Tibial nerve (tissue), 4 donors: Measurements from ENCODE around the gene ASCC1.

Experiments used
- EP300 ChIP-seq, 2 donors: sonication (generic); formaldehyde crosslinking; IDR thresholded peaks; one replicate each; pipeline ENCODE4 v1.6.1; 2017; ENCODE audit warnings: antibody characterized with exemption in 2 of 2, mild to moderate bottlenecking in 1 of 2
- POLR2A ChIP-seq, 2 donors: fragments of 450-650 bp; IDR thresholded peaks; one replicate each; pipeline ENCODE4 v1.6.1; 2017; ENCODE audit warnings: antibody characterized with exemption in 2 of 2, mild to moderate bottlenecking in 2 of 2, moderate library complexity in 2 of 2
- TF ChIP-seq, protein P1 (sequence below), 5 experiments: fragments of 200-600 bp in 3 of 5; fragments of 450-650 bp in 2 of 5; sonication (generic) in 3 of 5; IDR thresholded peaks; one replicate each; pipeline ENCODE4 v1.5.1; 2016 to 2019; ENCODE audit warnings: antibody characterized with exemption in 5 of 5, mild to moderate bottlenecking in 3 of 5, moderate library complexity in 2 of 5

DNA sequence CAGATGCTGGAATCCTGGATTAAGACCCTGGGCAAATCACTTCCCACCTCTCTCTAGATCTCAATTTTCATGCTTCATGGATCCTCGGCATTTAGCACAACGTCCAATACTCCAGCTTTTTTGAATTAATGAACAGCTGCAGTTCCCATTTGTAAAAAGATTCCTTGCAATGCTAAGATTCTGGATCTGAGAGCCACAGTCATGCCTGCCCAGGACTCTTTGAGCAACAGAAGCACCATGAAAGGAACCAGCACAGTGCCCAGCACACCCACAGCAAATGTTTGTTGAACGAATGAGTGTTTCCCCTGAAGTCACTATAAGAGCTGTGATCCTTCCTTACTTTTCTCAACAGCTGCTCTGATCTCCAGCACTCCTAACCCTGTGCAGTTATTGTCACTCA, 36.9 kb upstream of the ASCC1 start:
- TF ChIP-seq, protein P1, sequence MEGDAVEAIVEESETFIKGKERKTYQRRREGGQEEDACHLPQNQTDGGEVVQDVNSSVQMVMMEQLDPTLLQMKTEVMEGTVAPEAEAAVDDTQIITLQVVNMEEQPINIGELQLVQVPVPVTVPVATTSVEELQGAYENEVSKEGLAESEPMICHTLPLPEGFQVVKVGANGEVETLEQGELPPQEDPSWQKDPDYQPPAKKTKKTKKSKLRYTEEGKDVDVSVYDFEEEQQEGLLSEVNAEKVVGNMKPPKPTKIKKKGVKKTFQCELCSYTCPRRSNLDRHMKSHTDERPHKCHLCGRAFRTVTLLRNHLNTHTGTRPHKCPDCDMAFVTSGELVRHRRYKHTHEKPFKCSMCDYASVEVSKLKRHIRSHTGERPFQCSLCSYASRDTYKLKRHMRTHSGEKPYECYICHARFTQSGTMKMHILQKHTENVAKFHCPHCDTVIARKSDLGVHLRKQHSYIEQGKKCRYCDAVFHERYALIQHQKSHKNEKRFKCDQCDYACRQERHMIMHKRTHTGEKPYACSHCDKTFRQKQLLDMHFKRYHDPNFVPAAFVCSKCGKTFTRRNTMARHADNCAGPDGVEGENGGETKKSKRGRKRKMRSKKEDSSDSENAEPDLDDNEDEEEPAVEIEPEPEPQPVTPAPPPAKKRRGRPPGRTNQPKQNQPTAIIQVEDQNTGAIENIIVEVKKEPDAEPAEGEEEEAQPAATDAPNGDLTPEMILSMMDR (IDR thresholded peaks at IDR 0.05), result no peak
- TF ChIP-seq EP300 (IDR thresholded peaks at IDR 0.05) (no peak), POLR2A (IDR thresholded peaks at IDR 0.05) (no peak)
